Measurements from ENCODE around the gene ZNF385B. TPM values are rescaled to one million over a fixed set of nuclear protein-coding genes. Genes with fewer than 3 reads are reported as not detected.

Gene ZNF385B
- total RNA-seq, 2 donors from 2014 or later = under 0.01 TPM; not detected in 1

DNA sequence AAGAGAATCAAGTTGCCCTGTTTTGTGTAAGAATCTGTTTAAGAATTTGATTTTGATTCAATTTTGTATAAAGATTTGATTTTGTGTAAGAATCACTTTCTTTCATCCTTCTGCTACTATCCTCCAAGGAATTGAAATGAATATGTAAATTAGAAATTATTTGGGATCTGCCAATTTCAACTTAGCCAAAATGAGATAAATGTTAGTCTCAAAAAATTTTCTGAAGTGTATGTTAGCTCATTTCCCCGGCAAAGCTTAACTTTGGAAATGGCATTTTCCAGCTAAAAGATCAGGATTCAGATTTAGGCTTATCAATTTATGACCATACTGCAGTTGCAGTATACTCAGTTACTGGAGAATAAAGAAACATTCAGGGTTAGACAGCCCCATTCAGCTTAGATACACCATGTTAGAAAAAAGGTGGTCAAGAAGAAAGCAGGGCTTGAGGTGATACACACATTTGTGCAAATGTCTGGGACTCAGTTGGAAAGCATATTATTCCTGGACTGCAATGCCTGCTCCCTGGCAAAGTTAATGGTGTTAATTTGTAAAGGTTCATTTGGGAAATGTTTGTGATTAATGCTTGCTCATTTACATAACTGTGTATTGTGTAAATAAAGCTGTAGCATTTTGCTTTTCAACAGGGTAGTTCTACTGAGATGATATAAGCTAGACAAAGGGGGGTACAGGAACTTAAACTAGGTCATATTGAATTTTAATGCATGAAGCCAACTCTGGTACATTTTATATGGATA, 349.0 kb downstream of the ZNF385B start:
- Histone ChIP-seq H3K27ac (no peak overlapping the region), H3K36me3 (replicated peaks in 1 of 2; ENCODE audit: insufficient read depth in 1 of 2, low read depth in 2 of 2) (no peaks in the 10 kb centered on the region), H3K9me3 (no peaks in the 10 kb centered on the region), H3K4me1 (no peaks in the 10 kb centered on the region), H3K4me3 (no peak overlapping the region), H3K27me3 (no peaks in the 10 kb centered on the region)
- intact Hi-C loops (cut with DNase I) = no loop called here
- DNase-seq = no peak
- 86 to 93% methylated on average over 1 of the region's 1 CpG for WGBS, 2 donors
- no peak for ATAC-seq
- TF ChIP-seq POLR2A (IDR thresholded peaks at IDR 0.05) = no peak
- TF ChIP-seq, protein P1, sequence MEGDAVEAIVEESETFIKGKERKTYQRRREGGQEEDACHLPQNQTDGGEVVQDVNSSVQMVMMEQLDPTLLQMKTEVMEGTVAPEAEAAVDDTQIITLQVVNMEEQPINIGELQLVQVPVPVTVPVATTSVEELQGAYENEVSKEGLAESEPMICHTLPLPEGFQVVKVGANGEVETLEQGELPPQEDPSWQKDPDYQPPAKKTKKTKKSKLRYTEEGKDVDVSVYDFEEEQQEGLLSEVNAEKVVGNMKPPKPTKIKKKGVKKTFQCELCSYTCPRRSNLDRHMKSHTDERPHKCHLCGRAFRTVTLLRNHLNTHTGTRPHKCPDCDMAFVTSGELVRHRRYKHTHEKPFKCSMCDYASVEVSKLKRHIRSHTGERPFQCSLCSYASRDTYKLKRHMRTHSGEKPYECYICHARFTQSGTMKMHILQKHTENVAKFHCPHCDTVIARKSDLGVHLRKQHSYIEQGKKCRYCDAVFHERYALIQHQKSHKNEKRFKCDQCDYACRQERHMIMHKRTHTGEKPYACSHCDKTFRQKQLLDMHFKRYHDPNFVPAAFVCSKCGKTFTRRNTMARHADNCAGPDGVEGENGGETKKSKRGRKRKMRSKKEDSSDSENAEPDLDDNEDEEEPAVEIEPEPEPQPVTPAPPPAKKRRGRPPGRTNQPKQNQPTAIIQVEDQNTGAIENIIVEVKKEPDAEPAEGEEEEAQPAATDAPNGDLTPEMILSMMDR (IDR thresholded peaks at IDR 0.05) = no peak

DNA sequence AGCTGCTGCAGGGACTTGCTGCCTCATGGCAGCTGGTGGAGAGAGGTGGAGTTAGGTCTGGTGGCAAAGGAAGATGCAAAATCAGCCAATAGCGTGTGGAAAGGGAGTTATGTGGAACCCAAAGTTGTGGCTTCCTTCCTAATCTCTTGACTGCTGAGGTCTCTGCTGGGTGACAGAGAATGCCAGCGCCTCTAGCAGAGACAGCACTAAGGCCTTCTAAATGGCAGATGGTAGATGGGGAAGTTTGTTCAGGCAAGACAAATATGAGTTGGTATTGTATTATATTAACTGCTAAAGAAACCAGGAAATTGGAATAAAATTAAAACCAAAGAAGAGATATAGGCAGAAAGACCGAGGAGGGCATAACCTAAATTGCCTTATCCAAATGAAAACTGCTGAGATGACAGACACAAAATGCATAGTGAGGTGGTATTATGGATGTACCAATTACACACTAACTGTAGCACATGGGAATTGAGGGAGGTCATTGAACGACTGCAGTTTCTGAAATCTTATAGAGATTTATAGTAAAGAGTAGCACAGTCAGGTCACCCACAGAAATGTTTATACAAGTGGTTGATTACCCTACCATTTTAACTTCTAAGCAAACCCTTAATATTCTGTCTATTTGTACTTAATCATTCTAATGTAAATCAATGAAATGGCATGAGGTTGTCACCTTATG, 350.2 kb downstream of the ZNF385B start:
- DNase-seq (no peak), ATAC-seq (no peak)
- no peaks in the 10 kb centered on the region for H3K4me1 ChIP-seq
- no peaks in the 10 kb centered on the region for H3K36me3 ChIP-seq (replicated peaks in 1 of 2; ENCODE audit: insufficient read depth in 1 of 2, low read depth in 2 of 2)
- intact Hi-C loops (cut with DNase I) = no loop called here
- no peaks in the 10 kb centered on the region for H3K9me3 ChIP-seq
- H3K4me3 ChIP-seq = no peak overlapping the region
- no peaks in the 10 kb centered on the region for H3K27me3 ChIP-seq
- WGBS, 2 donors = 56 to 82% methylated on average over 4 of the region's 4 CpGs
- no peak overlapping the region for H3K27ac ChIP-seq
- no peak for TF ChIP-seq POLR2A (IDR thresholded peaks at IDR 0.05)
- TF ChIP-seq, protein P1 (IDR thresholded peaks at IDR 0.05) = no peak

DNA sequence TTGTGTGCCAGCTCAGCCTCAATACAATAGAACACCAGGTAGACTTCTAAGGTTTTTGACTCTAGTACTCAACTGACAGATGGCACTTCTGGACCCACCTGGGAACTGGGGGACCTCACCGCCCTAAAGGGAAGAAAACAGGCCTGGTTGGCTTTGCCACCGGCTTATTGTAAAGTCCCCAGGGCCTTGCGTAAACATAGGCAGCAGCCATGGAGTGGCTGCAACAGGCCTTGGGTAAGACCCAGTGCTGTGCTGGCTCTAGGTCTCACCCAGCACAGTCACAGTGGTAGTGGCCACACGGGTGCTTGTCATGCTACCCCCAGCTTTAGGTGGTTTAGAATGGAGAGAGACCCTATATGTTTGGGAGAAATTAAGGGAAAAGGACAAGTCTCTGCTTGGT, 366.1 kb downstream of the ZNF385B start:
- TF ChIP-seq, protein P1 (IDR thresholded peaks at IDR 0.05) = no peak
- TF ChIP-seq POLR2A (IDR thresholded peaks at IDR 0.05) = no peak
- no peak overlapping the region for H3K4me3 ChIP-seq
- WGBS, 2 donors = 92 to 94% methylated on average over 4 of the region's 4 CpGs
- no peak for DNase-seq
- no peak for ATAC-seq
- H3K27me3 ChIP-seq = no peaks in the 10 kb centered on the region
- H3K4me1 ChIP-seq = no peaks in the 10 kb centered on the region
- no peak overlapping the region for H3K27ac ChIP-seq
- no peaks in the 10 kb centered on the region for H3K9me3 ChIP-seq
- no peaks in the 10 kb centered on the region for H3K36me3 ChIP-seq (replicated peaks in 1 of 2; ENCODE audit: insufficient read depth in 1 of 2, low read depth in 2 of 2)
- intact Hi-C loops (cut with DNase I) = no loop called here

DNA sequence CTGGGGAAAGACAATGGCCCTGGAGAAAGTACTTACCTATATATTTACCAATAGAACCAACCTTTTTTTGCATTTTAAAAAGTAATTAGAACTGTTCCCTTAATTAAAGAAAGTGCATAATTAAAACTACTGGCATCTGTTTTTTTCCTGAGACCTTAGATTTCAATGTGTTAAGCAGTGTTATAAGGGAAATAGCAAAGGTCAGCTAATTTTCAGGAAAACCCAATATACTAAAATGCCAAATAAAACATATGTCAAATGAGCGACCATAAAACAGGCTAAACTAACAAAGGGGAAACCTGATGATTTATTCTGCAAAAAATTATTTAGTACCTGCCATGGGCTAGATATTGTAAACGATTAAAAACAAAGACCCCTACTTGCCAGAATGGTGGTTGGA, 372.8 kb downstream of the ZNF385B start:
- TF ChIP-seq POLR2A (IDR thresholded peaks at IDR 0.05) = no peak
- TF ChIP-seq, protein P1 (IDR thresholded peaks at IDR 0.05) = no peak
- no peak for ATAC-seq

More for the DNA sequence above, 372.8 kb downstream of the ZNF385B start:
- no peaks in the 10 kb centered on the region for H3K36me3 ChIP-seq (replicated peaks in 1 of 2; ENCODE audit: insufficient read depth in 1 of 2, low read depth in 2 of 2)
- no peaks in the 10 kb centered on the region for H3K27me3 ChIP-seq
- H3K4me3 ChIP-seq = no peak overlapping the region
- intact Hi-C loops (cut with DNase I) = no loop called here
- H3K27ac ChIP-seq = no peak overlapping the region
- H3K4me1 ChIP-seq = peaks cover 5% of the 10 kb centered on the region
- no peaks in the 10 kb centered on the region for H3K9me3 ChIP-seq
- DNase-seq = no peak
- 70 to 73% methylated on average over 2 of the region's 2 CpGs for WGBS, 2 donors

All from body of pancreas (tissue), 4 donors.